Keratinocyte (primary cell): Measurements from ENCODE around the gene LACTB. TPM values are rescaled to one million over a fixed set of nuclear protein-coding genes. Genes with fewer than 3 reads are reported as not detected.

ENCODE experiments used
- DNase-seq: peaks from one replicate; pipeline ENCODE4 v3.0.0-alpha.2; 2011; ENCODE audit warnings: low read depth, missing footprints, low spot score
- FAIRE-seq: peaks from 2 replicates; lab custom pipeline; 2011; peaks lifted over from hg19 to GRCh38; lab: Jason Lieb, UNC
- H2AFZ ChIP-seq: 2 replicates; pipeline ENCODE4 v1.6.0; 2012; ENCODE audit warnings: low read length, control low read depth, inconsistent platforms; ENCODE audit not compliant: control insufficient read depth
- H3K27ac ChIP-seq: 2 replicates; pipeline ENCODE4 v1.5.1; 2011; ENCODE audit warnings: low read length; ENCODE audit not compliant: control insufficient read depth, insufficient read depth
- H3K27me3 ChIP-seq: 3 replicates; pipeline ENCODE4 v1.6.0; 2011; ENCODE audit warnings: low read length; ENCODE audit not compliant: control insufficient read depth, insufficient read depth; ENCODE audit errors: extremely low read depth
- H3K36me3 ChIP-seq, 2 experiments: 2 replicates in 1 of 2; 3 replicates in 1 of 2; pipeline ENCODE4 v1.5.1; 2011; ENCODE audit warnings: low read length in 2 of 2, mild to moderate bottlenecking in 1 of 2; ENCODE audit not compliant: control insufficient read depth in 2 of 2, insufficient read depth in 2 of 2; ENCODE audit errors: extremely low read depth in 1 of 2
- H3K4me1 ChIP-seq: 3 replicates; pipeline ENCODE4 v1.5.1; 2011; ENCODE audit warnings: low read length; ENCODE audit not compliant: control insufficient read depth, insufficient read depth; ENCODE audit errors: extremely low read depth
- H3K4me2 ChIP-seq: 3 replicates; pipeline ENCODE4 v1.6.0; 2011; ENCODE audit warnings: low read depth, low read length; ENCODE audit not compliant: control insufficient read depth, insufficient read depth; ENCODE audit errors: extremely low read depth
- H3K4me3 ChIP-seq, 3 experiments: fragments of 200-600 bp in 1 of 3; sonication (generic) in 1 of 3; 2 replicates in 2 of 3; 3 replicates in 1 of 3; pipeline ENCODE4 v1.5.1; 2011 to 2016; ENCODE audit warnings: low read length in 3 of 3, mild to moderate bottlenecking in 3 of 3, control low read depth in 2 of 3, inconsistent platforms in 1 of 3, low read depth in 1 of 3, mixed read lengths in 1 of 3, mixed run types in 1 of 3, moderate library complexity in 1 of 3; ENCODE audit not compliant: control insufficient read depth in 2 of 3, insufficient read depth in 2 of 3; ENCODE audit errors: extremely low read depth in 1 of 3
- H3K79me2 ChIP-seq: 2 replicates; pipeline ENCODE4 v1.6.0; 2012; ENCODE audit warnings: low read length; ENCODE audit not compliant: control insufficient read depth, insufficient read depth
- H3K9ac ChIP-seq: 3 replicates; pipeline ENCODE4 v1.6.0; 2011; ENCODE audit warnings: low read length; ENCODE audit not compliant: control insufficient read depth, insufficient read depth; ENCODE audit errors: extremely low read depth
- H3K9me1 ChIP-seq: 3 replicates; pipeline ENCODE4 v1.6.0; 2011; ENCODE audit warnings: low read length; ENCODE audit not compliant: control insufficient read depth, insufficient read depth; ENCODE audit errors: extremely low read depth
- H3K9me3 ChIP-seq: 2 replicates; pipeline ENCODE4 v1.5.1; 2012; ENCODE audit warnings: low read depth, low read length; ENCODE audit not compliant: control insufficient read depth
- H4K20me1 ChIP-seq: 3 replicates; pipeline ENCODE4 v1.6.0; 2011; ENCODE audit warnings: low read length; ENCODE audit not compliant: control insufficient read depth, insufficient read depth; ENCODE audit errors: extremely low read depth
- EZH2 ChIP-seq: IDR thresholded peaks from one replicate; pipeline ENCODE4 v1.6.1; 2012; ENCODE audit warnings: inconsistent platforms, mild to moderate bottlenecking, low read length, moderate library complexity
- dilution Hi-C: fragments of 300-500 bp; cut with MboI; formaldehyde crosslinking; loops from one replicate; pipeline ENCODE4 v1.7.0; 2020; ENCODE audit warnings: low sequenced_read_pairs; ENCODE audit not compliant: extremely low pct_ligation_motif_present
- polyA plus RNA-seq, 5 experiments: library from polyadenylated mRNA; depleted of rRNA in 3 of 5; stranded (reverse) in 3 of 5; stranded (forward) in 1 of 5; unstranded in 1 of 5; fragments of >200 nt; gene quantifications; 1 replicate in 1 of 5; 2 replicates in 3 of 5; 3 replicates in 1 of 5; pipeline versions ENCODE4 v1.2.1 to v1.2.3, GENCODE V29; 2011 to 2012; ENCODE audit warnings: missing spikeins in 2 of 5, low read depth in 1 of 5, low replicate concordance in 1 of 5
- TF ChIP-seq, protein P1 (sequence below), 3 experiments: IDR thresholded peaks in 1 of 3; conservative IDR thresholded peaks in 1 of 3; optimal IDR thresholded peaks in 1 of 3; 2 replicates in 2 of 3; 3 replicates in 1 of 3; pipeline versions ENCODE3 to v1.5.1; 2011; ENCODE audit warnings: low read length in 3 of 3, mild to moderate bottlenecking in 3 of 3, moderate library complexity in 2 of 3, control low read depth in 1 of 3, inconsistent platforms in 1 of 3; ENCODE audit not compliant: insufficient read depth in 2 of 3; ENCODE audit errors: extremely low read depth in 1 of 3

LACTB gene
- polyA plus RNA-seq, 1 donor (not counting 4 experiments of a cell fraction or from before 2014, with no cell fraction given): 27.4 TPM

DNA sequence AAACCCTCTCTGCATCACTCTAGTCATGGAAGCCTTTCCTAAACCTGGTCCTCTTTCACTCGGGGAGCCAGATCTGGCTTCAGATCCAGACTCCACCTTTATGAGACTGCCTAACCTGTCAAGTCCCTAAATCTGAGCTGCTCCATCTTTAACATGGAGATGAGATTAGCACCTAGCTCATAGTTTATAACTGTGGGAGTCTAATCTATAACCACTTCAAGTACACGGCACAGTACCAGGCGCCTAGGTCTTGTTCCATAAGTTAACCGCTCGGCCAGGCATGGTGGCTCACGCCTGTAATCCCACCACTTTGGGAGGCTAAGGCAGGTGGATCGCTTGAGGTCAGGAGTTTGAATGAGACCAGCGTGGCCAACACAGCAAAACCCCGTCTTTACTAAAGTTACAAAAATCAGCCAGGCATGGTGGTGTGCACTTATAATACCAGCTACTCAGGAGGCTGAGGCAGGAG, 48.8 kb upstream of the LACTB start:
- no peaks in the 10 kb centered on the region for H3K27me3 ChIP-seq
- no peaks in the 10 kb centered on the region for H3K79me2 ChIP-seq
- H4K20me1 ChIP-seq: no peaks in the 10 kb centered on the region

DNA sequence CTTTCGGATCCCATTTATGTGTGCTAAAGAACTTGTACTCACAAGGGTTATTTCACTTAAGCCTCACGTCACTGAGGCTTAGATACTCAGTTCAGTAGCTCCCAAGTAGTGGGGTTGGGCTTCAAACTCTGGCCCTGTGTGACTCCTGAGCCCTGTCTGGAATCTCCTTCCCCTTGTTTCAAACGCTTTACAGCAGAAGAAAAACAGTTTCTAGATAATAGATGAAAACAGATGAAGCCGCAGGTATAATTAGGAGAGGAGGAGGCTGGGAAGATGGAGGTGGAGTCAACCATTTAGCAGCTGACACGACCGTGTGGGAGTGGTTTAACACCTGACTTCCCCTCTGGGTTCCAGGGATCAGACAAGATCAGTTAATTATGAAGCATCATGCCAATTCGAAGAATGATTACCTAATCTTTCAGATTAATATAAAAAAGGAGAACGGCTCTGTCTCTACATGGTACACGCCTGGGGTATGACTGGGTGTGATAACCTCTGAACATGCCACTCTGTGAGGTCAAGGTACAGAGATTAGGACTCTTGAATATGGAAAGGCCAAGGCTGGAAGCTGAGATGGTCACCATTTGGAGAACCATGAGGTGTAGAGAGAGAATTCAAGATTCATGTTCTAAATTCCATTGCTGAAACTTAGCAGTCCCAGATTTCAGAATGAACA, 48.0 kb upstream of the LACTB start:
- Histone ChIP-seq H3K4me3 (no peak overlapping the region), H3K27ac (no peak overlapping the region), H4K20me1 (no peaks in the 10 kb centered on the region), H3K9me3 (no peaks in the 10 kb centered on the region), H3K4me1 (no peaks in the 10 kb centered on the region), H3K36me3 (peaks cover 12 to 17% of the 10 kb centered on the region in 2 experiments), H3K27me3 (no peaks in the 10 kb centered on the region), H3K9ac (no peak overlapping the region), H2AFZ (no peak overlapping the region), H3K79me2 (no peaks in the 10 kb centered on the region), H3K9me1 (no peaks in the 10 kb centered on the region), H3K4me2 (no peak overlapping the region)
- DNase-seq (no peak), FAIRE-seq (no peak)
- no peak for TF ChIP-seq EZH2
- TF ChIP-seq, protein P1, sequence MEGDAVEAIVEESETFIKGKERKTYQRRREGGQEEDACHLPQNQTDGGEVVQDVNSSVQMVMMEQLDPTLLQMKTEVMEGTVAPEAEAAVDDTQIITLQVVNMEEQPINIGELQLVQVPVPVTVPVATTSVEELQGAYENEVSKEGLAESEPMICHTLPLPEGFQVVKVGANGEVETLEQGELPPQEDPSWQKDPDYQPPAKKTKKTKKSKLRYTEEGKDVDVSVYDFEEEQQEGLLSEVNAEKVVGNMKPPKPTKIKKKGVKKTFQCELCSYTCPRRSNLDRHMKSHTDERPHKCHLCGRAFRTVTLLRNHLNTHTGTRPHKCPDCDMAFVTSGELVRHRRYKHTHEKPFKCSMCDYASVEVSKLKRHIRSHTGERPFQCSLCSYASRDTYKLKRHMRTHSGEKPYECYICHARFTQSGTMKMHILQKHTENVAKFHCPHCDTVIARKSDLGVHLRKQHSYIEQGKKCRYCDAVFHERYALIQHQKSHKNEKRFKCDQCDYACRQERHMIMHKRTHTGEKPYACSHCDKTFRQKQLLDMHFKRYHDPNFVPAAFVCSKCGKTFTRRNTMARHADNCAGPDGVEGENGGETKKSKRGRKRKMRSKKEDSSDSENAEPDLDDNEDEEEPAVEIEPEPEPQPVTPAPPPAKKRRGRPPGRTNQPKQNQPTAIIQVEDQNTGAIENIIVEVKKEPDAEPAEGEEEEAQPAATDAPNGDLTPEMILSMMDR (optimal IDR thresholded peaks at IDR 0.05 in 1 of 3, IDR thresholded peaks at IDR 0.05 in 1 of 3, conservative IDR thresholded peaks at IDR 0.05 in 1 of 3; ENCODE audit: extremely low read depth in 1 of 3, insufficient read depth in 2 of 3, low read length in 3 of 3): no peak
- dilution Hi-C loops: no loop called here

More for the DNA sequence above, 48.8 kb upstream of the LACTB start:
- no peak for FAIRE-seq
- H3K4me2 ChIP-seq: no peak overlapping the region
- H3K9ac ChIP-seq: no peak overlapping the region
- H2AFZ ChIP-seq: no peak overlapping the region
- peaks cover 15 to 23% of the 10 kb centered on the region in 2 experiments for H3K36me3 ChIP-seq
- H3K9me3 ChIP-seq: no peaks in the 10 kb centered on the region
- H3K9me1 ChIP-seq: no peaks in the 10 kb centered on the region
- H3K27ac ChIP-seq: no peak overlapping the region
- no peaks in the 10 kb centered on the region for H3K4me1 ChIP-seq
- dilution Hi-C loops: no loop called here
- H3K4me3 ChIP-seq: no peak overlapping the region
- DNase-seq: no peak
- no peak for TF ChIP-seq EZH2
- TF ChIP-seq, protein P1 (optimal IDR thresholded peaks at IDR 0.05 in 1 of 3, IDR thresholded peaks at IDR 0.05 in 1 of 3, conservative IDR thresholded peaks at IDR 0.05 in 1 of 3; ENCODE audit: extremely low read depth in 1 of 3, insufficient read depth in 2 of 3, low read length in 3 of 3): no peak
